ENCODE results near the gene CACNA1H.
"Not testable (repeated sequence)": the region's sequence is repeated elsewhere in the genome, so short reads cannot be mapped to it uniquely, and the experiment has no call there.

The CACNA1H gene

DNA sequence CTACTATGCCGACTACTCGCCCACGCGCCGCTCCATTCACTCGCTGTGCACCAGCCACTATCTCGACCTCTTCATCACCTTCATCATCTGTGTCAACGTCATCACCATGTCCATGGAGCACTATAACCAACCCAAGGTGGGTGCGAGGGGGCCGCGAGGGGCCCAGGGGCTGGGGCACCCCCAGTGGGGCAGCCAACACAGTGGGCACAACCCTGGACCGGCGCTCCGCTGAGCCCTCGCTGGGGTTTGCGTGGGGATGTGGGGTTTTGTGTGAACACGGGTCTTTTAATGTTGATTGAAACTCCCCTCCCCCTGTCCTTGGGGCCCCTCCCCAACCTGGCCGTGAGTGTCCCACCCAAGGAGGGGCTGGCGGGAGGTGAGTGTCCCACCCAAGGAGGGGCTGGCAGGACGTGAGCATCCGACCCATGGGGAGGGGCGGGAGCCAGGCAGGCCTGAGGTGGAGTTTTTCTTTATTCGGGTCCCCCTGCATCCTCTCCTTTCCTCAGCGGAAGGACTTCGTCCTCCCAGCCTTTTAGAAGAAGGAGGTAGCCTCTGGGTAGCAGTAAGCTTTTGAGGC lies 61.0 kb downstream of the CACNA1H start:
- no peak for DNase-seq (ENCODE audit: low read depth)

DNA sequence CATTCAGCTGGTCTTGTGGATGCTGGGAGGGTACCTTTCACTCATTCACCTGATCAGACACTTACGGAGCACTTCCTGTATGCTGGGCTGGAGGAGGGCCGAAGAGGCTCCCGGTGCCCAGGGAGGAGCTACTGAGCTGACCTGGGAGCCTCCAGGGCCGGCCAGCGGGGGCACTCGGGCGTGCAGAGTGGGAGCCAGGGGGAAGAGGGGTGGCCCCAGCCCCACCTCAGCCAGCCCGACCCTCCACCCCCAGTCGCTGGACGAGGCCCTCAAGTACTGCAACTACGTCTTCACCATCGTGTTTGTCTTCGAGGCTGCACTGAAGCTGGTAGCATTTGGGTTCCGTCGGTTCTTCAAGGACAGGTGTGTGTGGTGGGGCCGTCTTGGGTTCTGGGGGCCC lies 61.8 kb downstream of the CACNA1H start:
- no peak for DNase-seq (ENCODE audit: low read depth)

DNA sequence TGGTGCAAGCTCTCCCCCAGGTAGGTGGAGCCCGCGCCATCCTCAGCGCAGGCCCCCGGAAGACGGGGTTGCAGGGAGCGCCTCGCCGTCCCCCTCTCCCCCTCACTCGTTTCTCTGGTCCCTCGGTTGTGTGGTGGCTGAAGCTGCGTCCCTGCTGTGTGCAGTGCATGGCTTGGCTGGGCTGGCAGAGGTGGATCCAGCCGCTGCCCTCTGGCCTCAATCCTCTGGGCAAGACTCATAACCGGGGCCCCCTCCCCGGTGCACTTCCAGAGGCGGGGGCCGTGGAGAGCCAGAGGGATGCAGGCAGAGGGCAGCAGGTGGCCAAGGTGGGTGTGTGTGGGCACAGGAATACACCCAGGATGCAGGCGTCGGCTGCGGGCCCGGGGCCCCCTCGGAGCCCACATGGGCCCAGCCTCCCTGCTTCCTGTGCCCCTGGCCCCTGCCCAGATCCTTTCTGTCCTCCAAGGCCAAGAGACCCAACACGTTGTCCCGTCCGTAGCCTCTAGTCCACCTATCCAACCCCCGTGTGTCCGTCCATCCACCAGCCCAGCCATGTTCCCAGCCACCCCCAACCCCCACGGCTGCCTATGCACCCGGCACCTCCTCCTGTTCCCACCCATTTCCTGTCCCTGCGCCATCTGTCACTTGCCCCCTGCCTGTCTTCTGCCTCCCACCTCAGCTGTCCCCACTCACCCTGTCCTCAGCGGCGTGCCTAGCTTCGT lies 62.8 kb downstream of the CACNA1H start:
- DNase-seq (ENCODE audit: low read depth) = no peak

DNA sequence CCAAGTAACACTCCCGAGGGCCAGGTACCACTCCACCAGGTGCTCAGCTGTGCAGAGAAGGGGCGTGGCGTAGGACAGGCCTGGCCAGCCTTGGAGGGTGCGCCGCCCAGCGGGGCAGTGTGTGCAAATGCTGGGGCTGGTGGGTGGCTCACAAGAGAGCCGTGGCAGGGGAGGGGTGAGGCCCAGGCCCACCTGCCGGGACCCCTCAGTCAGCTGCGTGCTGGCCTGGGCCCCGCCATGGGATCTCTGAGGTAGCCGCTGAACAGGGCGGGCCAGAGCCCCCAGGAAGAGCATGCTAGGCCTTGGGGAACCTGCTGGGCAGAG lies 63.4 kb downstream of the CACNA1H start:
- DNase-seq (ENCODE audit: low read depth) = no peak

DNA sequence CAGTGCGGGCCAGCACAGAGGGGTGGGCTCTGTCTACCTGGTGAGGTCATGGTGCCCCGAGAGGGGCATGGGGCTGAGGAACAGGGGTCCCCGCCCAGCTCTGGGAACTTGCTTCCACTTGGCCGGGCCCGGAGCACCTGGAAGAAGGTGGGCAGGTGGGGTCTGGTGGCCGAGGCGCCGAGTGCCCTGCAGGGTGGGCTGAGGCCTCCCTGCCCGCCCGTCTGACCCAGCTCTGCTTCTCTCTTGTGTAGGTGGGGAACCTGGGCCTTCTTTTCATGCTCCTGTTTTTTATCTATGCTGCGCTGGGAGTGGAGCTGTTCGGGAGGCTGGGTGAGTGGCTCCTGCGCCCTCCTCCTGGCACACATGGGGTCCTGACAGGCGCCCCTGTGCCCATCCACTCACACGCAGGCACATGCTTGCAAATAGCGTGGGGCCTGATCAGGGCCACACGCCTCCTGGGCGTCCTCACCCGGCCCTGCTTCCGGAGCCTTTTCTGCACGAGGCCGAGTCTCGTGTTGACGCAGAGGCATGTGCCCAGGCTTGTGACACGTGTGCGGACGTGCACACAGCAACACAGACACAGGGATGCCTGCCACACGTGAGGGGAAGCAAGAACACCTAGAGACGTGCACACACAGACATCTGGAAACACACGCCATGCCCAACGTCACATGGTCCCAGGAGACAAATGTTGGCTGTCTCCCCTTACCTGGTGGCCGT lies 63.9 kb downstream of the CACNA1H start:
- no peak for DNase-seq (ENCODE audit: low read depth)

DNA sequence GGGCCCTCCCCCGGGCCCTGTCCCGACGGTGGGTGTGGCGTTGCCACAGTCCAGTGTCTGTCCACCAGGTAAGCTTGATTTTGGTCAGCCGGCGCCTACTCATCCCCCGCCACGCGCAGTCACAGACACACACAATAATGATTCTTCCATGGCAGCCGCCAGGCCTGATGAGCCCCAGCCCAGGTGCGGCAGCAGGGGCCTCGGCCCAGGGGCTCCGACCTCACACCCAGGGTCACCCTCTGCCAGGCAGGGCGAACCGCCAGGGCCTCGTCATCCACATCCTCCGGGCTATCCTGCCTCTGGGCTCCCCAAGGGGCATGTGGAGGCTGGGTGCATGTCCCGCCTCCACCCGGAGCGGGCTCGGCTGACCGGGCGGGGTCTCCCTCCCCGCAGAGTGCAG lies 64.6 kb downstream of the CACNA1H start:
- no peak for DNase-seq (ENCODE audit: low read depth)

DNA sequence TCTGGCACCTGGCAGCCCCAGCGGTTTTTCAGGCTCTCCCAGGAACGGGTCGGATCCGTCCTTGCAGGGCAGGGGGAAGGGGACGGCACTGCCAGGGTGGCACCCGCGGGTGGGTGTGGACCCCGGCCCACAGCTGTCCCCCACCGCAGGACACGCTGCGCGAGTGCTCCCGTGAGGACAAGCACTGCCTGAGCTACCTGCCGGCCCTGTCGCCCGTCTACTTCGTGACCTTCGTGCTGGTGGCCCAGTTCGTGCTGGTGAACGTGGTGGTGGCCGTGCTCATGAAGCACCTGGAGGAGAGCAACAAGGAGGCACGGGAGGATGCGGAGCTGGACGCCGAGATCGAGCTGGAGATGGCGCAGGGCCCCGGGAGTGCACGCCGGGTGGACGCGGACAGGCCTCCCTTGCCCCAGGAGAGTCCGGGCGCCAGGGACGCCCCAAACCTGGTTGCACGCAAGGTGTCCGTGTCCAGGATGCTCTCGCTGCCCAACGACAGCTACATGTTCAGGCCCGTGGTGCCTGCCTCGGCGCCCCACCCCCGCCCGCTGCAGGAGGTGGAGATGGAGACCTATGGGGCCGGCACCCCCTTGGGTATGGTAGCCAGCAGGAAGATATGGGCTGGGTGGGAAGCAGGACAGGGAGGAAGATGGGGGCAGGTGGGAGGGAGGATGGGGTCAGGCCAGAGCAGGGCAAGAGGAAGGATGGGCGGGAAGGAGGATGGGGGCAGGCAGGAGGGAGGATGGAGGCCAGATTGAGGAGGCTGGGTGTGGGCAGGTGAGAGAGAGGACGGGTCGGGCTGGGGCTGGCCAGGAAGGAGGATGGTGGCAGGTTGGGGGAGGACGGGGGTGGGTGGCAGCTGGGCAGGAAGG lies 65.4 kb downstream of the CACNA1H start:
- no peak for DNase-seq (ENCODE audit: low read depth)

DNA sequence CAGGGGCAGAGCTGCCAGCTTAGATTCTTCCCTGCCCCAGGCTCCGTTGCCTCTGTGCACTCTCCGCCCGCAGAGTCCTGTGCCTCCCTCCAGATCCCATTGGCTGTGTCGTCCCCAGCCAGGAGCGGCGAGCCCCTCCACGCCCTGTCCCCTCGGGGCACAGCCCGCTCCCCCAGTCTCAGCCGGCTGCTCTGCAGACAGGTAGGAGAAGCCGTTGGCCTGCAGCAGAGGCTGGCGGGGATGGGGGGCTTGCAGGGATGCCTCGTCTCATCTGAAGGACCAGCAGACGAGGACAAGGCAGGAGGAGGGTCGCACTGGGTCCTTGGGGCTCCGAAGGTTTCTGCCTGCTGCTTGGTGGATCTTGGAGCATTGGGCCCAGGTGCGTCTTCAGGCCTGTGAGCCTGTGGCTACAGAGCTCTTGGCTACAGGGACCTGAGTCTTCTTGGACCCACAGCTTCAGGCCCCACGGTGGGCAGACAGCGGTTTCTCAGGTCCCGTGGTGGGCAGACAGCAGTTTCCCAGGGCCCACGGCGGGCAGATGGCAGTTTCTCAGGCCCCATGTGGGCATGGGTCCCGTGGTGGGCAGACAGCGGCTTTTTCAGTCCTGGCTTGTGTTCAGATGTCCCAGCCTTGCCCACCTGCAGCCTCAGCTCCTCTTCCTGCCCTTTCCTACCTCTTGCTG lies 66.2 kb downstream of the CACNA1H start:
- no peak for DNase-seq (ENCODE audit: low read depth)

DNA sequence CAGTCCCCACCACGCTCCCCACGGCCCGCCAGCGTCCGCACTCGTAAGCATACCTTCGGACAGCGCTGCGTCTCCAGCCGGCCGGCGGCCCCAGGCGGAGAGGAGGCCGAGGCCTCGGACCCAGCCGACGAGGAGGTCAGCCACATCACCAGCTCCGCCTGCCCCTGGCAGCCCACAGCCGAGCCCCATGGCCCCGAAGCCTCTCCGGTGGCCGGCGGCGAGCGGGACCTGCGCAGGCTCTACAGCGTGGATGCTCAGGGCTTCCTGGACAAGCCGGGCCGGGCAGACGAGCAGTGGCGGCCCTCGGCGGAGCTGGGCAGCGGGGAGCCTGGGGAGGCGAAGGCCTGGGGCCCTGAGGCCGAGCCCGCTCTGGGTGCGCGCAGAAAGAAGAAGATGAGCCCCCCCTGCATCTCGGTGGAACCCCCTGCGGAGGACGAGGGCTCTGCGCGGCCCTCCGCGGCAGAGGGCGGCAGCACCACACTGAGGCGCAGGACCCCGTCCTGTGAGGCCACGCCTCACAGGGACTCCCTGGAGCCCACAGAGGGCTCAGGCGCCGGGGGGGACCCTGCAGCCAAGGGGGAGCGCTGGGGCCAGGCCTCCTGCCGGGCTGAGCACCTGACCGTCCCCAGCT lies 67.3 kb downstream of the CACNA1H start:
- DNase-seq (ENCODE audit: low read depth) = no peak

DNA sequence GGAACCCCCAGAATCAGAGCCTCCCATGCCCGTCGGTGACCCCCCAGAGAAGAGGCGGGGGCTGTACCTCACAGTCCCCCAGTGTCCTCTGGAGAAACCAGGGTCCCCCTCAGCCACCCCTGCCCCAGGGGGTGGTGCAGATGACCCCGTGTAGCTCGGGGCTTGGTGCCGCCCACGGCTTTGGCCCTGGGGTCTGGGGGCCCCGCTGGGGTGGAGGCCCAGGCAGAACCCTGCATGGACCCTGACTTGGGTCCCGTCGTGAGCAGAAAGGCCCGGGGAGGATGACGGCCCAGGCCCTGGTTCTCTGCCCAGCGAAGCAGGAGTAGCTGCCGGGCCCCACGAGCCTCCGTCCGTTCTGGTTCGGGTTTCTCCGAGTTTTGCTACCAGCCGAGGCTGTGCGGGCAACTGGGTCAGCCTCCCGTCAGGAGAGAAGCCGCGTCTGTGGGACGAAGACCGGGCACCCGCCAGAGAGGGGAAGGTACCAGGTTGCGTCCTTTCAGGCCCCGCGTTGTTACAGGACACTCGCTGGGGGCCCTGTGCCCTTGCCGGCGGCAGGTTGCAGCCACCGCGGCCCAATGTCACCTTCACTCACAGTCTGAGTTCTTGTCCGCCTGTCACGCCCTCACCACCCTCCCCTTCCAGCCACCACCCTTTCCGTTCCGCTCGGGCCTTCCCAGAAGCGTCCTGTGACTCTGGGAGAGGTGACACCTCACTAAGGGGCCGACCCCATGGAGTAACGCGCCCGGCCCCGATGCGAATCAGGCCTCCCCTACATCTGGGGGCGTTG lies 68.1 kb downstream of the CACNA1H start:
- DNase-seq (ENCODE audit: low read depth) = no peak

DNA sequence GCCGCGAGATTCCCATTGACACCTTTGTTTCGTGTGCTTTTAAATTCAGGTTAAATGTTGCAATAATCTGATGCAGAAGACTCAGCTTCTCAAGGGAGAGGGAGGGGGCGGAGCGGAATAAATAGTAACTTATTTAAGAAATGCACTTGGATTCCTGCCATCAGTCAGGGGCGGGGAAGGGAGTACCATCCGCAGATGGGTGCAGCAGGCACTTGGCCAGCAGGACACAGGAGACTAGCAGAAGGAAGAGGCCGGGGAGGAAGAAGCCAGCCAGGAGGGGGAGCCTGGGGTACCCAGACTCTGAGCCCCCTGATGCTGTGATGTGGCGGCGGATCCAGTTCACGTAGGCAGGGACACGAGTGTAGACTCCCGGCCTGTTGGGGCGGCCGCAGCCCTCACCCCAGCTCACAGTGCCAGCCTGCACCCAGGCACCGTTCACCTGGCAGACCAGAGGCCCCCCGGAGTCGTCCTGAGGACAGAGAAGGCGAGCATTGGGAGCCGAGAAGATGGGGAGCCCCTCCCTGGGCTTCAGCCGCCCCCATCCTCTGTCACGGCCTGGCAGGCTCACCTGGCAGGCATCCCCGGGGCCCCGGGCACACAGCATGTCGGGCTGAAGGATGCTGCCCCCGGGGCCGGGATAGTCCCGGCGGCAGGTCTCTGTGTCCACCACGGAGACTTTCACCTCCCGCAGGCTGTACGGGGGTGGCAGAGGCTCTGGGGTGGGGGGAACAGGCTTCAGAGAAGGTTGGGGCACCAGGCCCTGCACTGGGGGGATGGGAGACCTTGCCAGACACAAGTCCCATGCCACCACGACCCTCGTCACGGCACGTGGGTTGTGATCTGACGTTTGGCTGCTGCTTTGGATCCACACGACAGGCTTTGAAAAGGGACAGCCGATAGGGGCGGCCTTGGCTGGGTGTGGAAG lies 69.0 kb downstream of the CACNA1H start:
- no peak for DNase-seq (ENCODE audit: low read depth)

DNA sequence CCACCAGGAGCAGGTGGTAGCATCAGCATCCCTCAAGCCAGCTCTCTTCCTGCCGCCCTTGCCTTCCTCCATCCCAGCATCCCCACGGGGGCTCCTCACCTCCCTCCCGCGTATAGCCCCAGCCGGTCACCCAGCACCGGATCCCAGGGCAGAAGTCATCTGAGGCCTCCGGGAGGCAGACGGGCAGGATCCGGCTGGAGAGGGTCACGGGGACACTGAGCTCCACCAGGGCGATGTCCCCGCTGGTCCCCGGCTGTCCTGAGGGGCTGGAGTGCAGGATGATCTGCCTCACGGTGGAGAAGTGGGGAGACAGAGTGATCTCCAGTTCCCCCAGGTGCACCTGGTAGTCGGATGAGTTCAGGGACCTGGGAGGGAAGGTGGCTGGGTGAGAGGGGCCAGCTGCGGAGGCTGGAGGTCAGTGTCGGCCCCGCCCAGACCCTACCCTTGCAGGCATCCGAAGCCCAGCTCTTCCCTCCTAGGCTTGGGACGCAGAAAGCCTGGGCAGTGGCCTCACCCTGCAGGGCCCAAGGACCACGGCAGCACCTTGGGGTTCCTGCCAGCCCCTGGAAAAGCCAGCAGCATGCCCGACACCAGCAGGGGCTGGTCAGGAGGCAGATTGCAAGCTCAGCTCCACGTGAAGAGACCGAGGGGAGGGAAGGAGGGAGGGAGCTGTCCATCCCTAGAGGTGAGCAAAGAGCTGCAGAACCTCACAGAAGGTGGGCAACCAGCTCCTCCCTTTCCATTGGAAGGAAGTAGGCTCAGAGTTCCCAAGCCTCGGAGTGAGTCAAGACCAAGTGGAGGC lies 69.8 kb downstream of the CACNA1H start:
- no peak for DNase-seq (ENCODE audit: low read depth)

DNA sequence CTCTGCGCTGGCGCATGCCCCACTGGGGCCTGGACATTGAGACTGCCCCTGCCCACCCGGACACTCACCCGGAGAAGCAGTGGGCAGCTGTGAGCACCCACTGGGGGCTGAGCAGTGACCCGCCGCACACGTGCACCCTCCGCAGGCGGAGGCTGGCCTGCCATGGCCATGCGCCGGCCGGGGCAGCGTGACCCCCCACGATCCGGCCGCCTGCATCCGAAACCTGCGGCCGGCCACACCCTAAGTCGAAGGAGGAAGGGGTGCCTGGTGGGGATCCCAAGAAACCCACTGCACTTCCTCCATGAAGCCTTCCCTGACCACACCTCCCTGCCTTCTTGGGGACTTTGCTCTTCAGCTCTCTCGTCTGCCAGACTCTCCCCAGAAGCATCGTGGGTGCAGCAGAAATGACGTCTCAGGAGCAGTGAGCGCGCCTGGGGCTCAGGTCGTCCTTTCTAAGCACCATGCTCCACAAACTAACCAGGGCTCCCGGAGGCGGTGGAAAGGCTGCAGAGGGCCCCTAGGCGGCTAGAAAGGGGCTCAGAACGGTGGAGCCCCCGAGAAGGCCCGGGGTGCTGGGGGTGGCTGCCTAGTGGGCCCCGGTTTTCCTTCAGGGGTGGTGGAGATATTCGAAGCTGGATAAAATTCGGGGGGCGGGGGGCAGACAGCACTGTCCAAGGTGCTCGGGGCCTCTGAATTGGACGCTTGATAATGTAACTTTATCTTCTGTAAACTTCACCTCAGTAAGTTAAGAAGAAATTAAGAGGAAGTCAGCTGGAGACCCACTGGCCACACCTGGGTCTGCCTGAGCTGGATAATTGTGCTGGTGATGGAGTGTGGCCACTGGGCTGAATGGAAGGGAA lies 70.7 kb downstream of the CACNA1H start:
- DNase-seq (ENCODE audit: low read depth) = no peak

DNA sequence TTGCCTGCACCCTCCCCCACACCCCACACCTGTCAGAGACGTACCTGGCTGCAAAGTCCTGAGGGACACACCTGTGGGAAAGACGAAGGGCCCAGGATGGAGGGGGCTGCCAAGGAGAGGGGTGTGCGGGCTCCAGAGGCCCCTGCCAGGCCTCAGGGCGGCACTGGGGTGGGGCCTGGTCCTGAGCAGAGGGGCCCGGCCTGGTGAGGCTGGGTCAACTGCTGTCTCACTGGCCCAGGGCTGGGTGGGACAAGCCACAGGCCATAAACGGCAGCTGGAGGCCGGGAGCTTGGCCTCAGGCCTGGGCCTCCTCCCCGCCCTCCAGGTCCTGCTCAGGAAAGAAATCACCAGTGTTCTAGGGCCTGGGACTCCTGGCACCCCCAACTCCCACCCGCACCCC lies 71.7 kb downstream of the CACNA1H start:
- no peak for DNase-seq (ENCODE audit: low read depth)

DNA sequence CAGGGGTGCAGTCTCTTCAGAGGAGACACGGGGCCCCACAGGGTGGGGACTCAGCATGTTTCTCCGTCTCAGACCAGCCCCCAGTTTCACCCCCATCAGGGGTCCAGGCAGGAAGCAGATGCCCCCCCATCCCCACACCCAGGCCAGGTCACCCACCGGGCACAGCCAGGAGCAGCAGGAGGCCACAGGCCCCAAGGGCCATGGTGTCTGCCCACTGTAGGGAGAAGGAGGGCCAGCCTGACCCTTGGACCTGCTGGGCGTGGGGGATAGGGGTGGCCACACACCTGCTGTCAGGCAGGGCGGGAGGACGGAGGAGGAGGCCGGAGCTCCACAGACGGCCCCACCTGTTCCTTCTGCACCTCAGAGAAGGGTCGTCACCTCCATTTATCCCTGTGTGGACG lies 72.1 kb downstream of the CACNA1H start, which contains the start of gene TPSG1:
TPSG1 (minus strand) TSS at position 218 of the 401 bp plus-strand sequence; CDS start at position 202, 16 bp downstream.
- DNase-seq (ENCODE audit: low read depth) = no peak

DNA sequence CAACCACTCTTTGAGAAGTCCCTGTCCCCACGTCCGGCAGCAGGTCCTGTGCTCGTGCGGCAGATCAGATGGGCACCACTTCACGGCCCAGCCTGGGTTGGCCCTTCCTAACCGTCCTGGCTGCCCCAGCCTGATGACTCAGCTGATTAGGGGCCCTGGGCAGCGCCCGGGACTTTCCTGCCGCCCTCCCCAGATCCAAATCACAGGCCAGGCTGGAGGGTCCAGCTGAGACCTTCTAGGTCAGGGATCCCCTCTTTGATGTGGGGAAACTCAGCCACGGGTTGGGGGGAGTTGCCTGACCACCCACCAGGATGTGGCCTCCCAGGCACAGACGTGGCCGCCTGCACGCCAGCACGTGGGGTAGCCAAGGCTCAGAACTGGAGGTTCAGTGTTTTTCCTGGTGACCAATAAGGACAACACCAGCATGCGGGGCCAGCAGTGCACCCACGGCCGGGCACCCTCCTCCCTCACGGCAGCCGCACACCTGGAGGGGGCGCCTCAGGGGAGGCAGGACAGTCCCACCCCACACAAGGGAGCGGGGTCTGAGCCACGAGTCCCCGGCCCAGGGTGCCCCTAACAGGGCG lies 72.9 kb downstream of the CACNA1H start:
- not testable (repeated sequence) for DNase-seq (ENCODE audit: low read depth)

DNA sequence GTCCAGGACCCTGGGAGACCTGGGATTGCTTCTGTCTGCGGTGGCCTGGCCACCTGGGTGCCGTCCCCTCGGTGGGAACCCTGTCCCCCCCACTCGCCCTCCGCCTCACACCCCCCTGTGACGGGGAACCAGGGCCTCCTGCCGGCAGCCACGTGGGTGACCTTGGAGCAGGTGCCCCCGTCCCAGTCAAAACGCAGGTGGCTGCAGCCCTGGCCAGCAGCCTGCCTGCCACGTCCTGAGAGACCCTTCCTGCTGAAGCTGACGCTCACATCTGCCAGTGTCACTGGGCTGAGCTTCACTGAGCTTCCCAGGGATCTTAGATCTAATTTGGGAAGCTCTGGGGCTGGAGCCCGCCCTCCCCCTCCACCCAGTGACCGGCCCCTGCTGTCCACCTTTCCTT lies 73.8 kb downstream of the CACNA1H start:
- DNase-seq (ENCODE audit: low read depth) = not testable (repeated sequence)

Measured in stimulated activated CD8-positive, alpha-beta memory T cell treated with anti-CD3 and anti-CD28 coated beads, Interleukin-12 subunit alpha, Interleukin-12 subunit beta, amount 100 ng/mL, for 1 hour (primary cell).